GM18526 (cell line): Measurements from ENCODE around the gene ASIC1.

Source experiments
- POLR2A ChIP-seq: IDR thresholded peaks from 3 replicates; pipeline ENCODE4 v1.6.1; 2011; ENCODE audit not compliant: insufficient read length; ENCODE audit errors: extremely low read depth

ASIC1 gene

DNA sequence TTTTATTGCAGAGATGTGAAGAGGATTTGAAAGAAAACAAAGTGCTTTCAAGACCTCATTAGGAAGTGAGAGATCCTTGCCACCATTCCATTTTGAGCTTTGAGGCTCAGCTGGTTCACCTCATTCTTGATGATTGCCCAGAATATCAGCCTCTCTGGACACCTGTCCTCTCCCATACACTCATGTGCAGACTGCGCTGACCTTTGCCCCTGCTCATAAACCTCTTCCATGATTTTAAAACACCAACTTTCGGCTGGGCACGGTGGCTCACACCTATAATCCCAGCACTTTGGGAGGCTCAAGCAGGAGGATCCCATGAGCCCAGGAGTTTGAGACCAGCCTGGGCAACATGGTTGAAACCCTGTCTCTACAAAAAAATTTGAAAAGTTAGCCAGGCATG is 63.6 kb downstream of the ASIC1 start:
- TF ChIP-seq POLR2A, result no peak

DNA sequence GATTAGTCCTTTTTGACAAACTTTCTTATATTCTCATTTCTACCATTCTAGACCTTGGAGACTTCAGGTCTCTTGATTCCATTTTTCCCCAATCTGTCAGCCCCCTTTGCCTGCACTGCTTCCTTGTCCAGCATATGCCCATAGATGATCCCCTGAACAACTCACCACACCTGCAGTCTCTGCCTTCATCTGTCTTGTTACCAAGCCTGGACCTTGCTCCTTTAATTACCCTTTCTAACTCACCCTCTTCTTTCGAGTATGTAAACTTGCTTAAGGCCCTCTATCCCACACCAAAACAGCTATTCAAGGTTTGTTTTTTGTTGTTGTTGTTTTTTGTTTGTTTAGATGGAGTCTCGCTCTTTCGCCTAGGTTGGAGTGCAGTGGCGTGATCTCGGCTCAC is 64.2 kb downstream of the ASIC1 start:
- TF ChIP-seq POLR2A, result no peak

DNA sequence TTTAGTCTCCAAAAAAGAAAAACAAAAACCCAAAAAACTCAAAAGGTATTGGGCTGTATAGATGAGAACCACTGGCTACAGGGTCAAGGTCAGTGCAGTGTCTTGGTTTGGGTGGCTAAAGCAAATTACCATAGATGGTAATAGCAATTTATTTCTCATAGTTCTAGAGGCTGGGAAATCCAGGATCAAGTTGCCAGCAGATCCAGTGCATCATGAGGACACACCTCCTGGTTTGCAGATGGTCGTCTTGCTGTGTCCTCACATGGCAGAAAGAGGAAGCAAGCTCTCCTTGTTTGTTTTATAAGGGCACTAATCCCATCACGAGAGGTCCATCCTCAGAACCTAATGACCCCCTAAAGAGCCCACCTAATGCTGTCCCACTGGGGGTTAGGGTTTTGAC is 65.8 kb downstream of the ASIC1 start:
- TF ChIP-seq POLR2A, result no peak

- no peak for TF ChIP-seq POLR2A
Observed at GRCh38 chr12:50127546-50127945, 70.2 kb downstream of the ASIC1 start.

DNA sequence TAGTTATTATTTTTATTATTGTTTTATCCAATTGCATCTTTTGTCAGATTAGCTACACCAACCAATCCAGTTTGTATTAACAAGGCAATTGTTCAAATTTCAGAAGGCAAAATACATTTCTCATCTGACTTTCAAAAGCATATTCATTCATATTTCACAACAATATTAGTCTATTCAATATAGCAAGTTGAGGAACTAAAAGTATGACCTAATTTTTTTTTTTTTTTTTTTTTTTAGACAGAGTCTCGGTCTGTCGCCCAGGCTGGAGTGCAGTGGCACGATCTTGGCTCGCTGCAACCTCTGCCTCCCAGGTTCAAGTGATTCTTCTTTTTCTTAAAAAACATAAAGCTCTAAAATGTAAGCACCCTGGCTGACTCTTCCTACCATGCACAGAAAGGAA is 71.9 kb downstream of the ASIC1 start:
- no peak for TF ChIP-seq POLR2A

GRCh38 chr12:50132505-50133135 is 75.2 kb downstream of the ASIC1 start:
- TF ChIP-seq POLR2A, result no peak
